ENCODE results near the gene ANKRD12. TPM values are rescaled to one million over a fixed set of nuclear protein-coding genes. Genes with fewer than 3 reads are reported as not detected.

ANKRD12 gene
- total RNA-seq, 1 donor from 2014 or later = 11.4 TPM

DNA sequence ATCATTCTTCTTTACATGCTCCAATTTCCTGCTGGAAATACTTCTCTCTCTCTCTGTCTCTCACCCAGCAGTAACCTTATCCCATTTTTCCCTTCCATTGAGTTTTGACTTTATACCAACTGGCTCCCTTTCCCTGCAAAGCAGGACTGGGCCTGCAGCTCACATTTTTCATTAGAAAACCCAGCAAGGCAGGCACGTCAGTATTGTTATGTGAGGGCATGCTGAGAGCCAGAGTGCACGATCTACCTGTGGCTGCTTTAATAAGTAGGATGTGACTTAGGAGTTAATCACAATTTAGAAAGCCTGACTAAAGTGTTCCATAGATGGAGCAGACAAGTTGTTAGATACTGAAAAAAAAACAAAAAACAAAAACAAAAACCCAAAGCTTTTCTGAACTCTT is 39.2 kb upstream of the ANKRD12 start:
- TF ChIP-seq, protein P1, sequence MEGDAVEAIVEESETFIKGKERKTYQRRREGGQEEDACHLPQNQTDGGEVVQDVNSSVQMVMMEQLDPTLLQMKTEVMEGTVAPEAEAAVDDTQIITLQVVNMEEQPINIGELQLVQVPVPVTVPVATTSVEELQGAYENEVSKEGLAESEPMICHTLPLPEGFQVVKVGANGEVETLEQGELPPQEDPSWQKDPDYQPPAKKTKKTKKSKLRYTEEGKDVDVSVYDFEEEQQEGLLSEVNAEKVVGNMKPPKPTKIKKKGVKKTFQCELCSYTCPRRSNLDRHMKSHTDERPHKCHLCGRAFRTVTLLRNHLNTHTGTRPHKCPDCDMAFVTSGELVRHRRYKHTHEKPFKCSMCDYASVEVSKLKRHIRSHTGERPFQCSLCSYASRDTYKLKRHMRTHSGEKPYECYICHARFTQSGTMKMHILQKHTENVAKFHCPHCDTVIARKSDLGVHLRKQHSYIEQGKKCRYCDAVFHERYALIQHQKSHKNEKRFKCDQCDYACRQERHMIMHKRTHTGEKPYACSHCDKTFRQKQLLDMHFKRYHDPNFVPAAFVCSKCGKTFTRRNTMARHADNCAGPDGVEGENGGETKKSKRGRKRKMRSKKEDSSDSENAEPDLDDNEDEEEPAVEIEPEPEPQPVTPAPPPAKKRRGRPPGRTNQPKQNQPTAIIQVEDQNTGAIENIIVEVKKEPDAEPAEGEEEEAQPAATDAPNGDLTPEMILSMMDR (IDR thresholded peaks at IDR 0.05) = no peak
- Histone ChIP-seq H3K27me3 (no peaks in the 10 kb centered on the region), H3K4me1 (peaks cover 3 to 8% of the 10 kb centered on the region in 2 donors), H3K36me3 (no peaks in the 10 kb centered on the region), H3K9me3 (no peaks in the 10 kb centered on the region), H3K27ac (no peak overlapping the region), H3K4me3 (no peak overlapping the region)
- intact Hi-C loops (cut with DNase I) = no loop called here
- no peak for DNase-seq (ENCODE audit: low spot score in 2 of 2)

DNA sequence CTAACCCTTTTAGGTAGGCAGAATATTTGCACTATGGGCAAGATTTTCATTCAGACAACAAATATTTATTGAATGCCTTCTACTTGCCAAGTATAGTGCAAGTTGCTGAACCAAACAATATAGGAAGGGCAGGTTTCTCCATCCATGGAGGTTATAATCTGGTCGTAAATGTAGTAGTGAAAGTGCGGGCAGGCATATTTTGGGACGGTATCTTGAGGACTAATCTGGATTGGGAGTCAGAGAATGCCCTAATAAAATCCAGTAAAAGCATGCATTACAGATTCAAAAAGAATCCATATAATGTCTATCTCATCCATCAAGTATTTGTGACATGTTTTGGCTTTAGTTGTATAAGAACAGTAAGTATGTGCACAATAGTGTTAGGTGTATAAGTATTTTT is 35.8 kb upstream of the ANKRD12 start:
- intact Hi-C loops (cut with DNase I) = loop anchor here (1.0 to 10.0 kb wide), 4 partner anchors 27 to 814 kb away; partner anchors contain the start of gene VAPA
- Histone ChIP-seq H3K36me3 (no peaks in the 10 kb centered on the region), H3K4me1 (peaks cover 3 to 27% of the 10 kb centered on the region in 2 donors), H3K27me3 (no peaks in the 10 kb centered on the region), H3K27ac (peak overlapping the region; percentile 91 to 92), H3K4me3 (no peak overlapping the region), H3K9me3 (no peaks in the 10 kb centered on the region)
- TF ChIP-seq, protein P1 (IDR thresholded peaks at IDR 0.05) = no peak
- no peak for DNase-seq (ENCODE audit: low spot score in 2 of 2)

DNA sequence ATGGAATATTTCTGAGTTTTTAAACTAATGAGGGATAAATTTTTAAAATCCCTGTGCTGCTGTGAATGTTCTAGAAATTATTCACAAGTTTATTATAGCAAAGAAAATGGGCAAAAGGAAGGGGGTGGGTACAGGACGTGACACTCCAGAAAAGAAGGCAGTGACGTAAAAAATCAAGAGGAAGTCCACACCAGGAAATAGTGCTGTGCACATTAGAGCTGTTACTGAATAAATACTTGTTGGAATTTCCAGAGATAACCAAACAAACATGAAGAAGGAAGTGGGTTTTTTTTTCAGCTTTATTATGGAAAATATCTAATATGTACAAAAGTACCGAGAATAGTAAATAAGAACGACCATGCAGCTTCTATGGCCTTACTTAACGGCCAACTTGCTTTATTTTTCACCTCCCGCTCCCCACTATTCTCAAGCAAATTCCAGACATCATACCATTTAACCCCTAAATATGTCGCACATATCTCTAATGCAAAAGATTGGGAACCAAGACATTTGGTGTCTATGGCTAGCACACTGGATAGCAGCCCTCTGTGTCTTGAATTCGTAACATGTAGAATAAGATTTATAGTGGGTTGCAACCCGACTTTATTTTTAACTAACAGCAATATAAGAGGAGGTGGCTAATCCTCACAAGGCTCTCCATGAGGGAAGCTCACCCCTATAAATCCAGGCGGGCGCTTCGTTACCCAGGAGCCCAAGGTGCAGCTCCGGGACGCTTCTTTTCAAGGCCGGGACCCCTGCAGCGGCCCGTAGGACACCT is 34.7 kb upstream of the ANKRD12 start:
- Histone ChIP-seq H3K36me3 (no peaks in the 10 kb centered on the region), H3K4me1 (peaks cover 3 to 29% of the 10 kb centered on the region in 2 donors), H3K27me3 (no peaks in the 10 kb centered on the region), H3K9me3 (no peaks in the 10 kb centered on the region), H3K4me3 (peak overlapping the region; percentile 67 to 77), H3K27ac (peak overlapping the region; percentile 91 to 92)
- intact Hi-C loops (cut with DNase I) = loop anchor here (1.0 to 10.0 kb wide), 8 partner anchors 15 to 813 kb away; partner anchors contain the start of genes ANKRD12, TWSG1 and VAPA
- TF ChIP-seq, protein P1 (IDR thresholded peaks at IDR 0.05) = no peak
- DNase-seq (ENCODE audit: low spot score in 2 of 2) = peak in 1 of 2 donors; percentile 75

DNA sequence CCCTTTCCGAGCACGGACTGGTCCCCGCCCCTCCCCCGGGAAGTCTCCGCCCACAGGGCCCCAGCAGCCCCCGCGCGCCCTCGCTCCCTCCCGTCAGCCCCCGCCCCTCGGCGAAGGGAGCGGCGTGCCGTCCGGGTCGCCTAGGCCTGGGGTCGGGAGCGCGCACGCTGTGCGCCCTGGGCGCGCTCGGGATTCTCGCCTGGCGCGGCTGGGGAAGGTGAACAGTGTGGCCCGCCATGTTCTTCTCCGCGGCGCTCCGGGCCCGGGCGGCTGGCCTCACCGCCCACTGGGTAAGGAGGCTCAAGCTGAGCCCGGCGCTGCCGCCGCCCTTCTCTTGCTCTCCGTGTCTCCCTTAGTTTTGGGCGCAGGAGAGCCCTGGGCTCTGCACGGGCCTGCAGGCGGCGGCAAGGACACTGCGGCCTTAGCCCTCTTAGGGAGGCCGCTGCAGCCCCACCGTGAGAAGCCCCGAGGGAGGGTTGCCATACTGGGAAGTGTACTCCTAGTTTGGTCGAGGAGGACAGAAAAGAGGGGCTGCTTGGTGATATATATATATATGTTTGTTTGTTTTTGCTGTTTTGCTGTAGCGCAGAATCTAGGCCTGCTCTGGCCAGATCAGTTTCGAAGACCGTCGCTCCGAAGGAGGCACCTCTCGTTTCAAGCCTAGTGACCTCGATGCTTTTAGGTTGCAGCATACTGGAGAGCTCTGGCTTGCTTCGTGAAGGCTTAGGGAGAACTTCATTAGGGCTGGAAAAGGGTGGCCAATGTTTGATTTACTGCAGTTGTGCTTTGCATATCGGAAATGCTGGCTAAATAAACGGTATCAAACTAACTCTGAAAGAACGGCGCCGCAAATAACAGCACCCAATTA is 33.8 kb upstream of the ANKRD12 start, which contains the start of gene NDUFV2:
Gene NDUFV2 (plus strand): TSS at position 192 of the 868 bp plus-strand sequence. CDS start 45 bp downstream, at position 237.
- peak; percentile 80 to 98 for DNase-seq (ENCODE audit: low spot score in 2 of 2)
- intact Hi-C loops (cut with DNase I) = loop anchor here (1.0 to 10.0 kb wide), 7 partner anchors 15 to 812 kb away; partner anchors contain the start of genes ANKRD12, TWSG1 and VAPA
- Histone ChIP-seq H3K36me3 (no peaks in the 10 kb centered on the region), H3K4me1 (peaks cover 3 to 31% of the 10 kb centered on the region in 2 donors), H3K4me3 (peak within 1 kb of the TSS; percentile 67 to 77), H3K9me3 (no peaks in the 10 kb centered on the region), H3K27me3 (no peaks in the 10 kb centered on the region), H3K27ac (peak within 1 kb of the TSS; percentile 91 to 92)
- TF ChIP-seq, protein P1 (IDR thresholded peaks at IDR 0.05) = peak in 1 of 3 experiments; percentile 16

DNA sequence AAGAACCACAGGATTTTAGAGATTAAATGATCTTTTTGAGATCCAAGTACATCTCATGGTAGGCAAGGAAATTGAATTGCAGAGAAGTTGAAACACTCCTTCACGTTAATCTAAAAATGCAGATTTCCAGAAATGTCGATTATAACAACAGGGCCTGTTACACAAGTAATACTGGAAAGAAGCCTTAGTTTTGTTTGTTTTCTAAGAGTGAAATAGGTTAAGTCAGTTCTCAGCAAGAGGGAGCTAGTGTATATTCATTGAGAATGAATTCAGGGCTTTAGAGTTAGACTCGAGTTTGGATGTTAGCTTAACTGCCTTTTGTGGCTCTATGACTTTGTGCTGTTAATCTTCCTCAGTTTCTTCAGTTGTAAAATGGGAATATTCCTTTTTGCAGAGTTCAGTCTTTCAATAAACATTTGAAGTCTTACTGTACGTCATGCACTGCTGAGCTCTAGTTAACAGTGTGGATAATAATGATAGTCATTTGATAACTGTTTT is 33.2 kb upstream of the ANKRD12 start:
- Histone ChIP-seq H3K27me3 (no peaks in the 10 kb centered on the region), H3K4me1 (peaks cover 3 to 36% of the 10 kb centered on the region in 2 donors), H3K4me3 (peak overlapping the region; percentile 67 to 77), H3K27ac (peak overlapping the region; percentile 91 to 92), H3K9me3 (no peaks in the 10 kb centered on the region), H3K36me3 (no peaks in the 10 kb centered on the region)
- TF ChIP-seq, protein P1 (IDR thresholded peaks at IDR 0.05) = peak in 1 of 3 experiments; percentile 38
- no peak for DNase-seq (ENCODE audit: low spot score in 2 of 2)
- intact Hi-C loops (cut with DNase I) = loop anchor here (2.0 to 10.0 kb wide), 4 partner anchors 45 to 811 kb away; partner anchors contain the start of gene VAPA

Measured in ascending aorta (tissue), 2 donors.